ENCODE results near the gene DLEU7. TPM values are rescaled to one million over a fixed set of nuclear protein-coding genes. Genes with fewer than 3 reads are reported as not detected.

DLEU7 gene
- total and polyA plus RNA-seq, 2 donors (not counting 1 experiment from before 2014, with no cell fraction given), result 0.07 to 0.25 TPM

GRCh38 chr13:50883728-50884127, 40.2 kb upstream of the DLEU7 start:
- no peaks in the 10 kb centered on the region for H3K36me3 ChIP-seq (replicated peaks in 1 of 2; ENCODE audit: control extremely low read depth in 1 of 2, control insufficient read depth in 1 of 2, extremely low read depth in 1 of 2, insufficient read depth in 2 of 2, low read length in 1 of 2)
- H3K4me2 ChIP-seq (replicated peaks; ENCODE audit: low read depth, low read length, poor library complexity, severe bottlenecking), result no peak overlapping the region
- H3K9me3 ChIP-seq (ENCODE audit: control extremely low read depth in 1 of 3, control insufficient read depth in 2 of 3, insufficient read depth in 1 of 3, low read length in 2 of 3), result no peaks in the 10 kb centered on the region
- H3K4me3 ChIP-seq (ENCODE audit: control extremely low read depth in 1 of 5, extremely low read depth in 1 of 5, insufficient read depth in 1 of 5, low read depth in 2 of 5, low read length in 4 of 5), result no peak overlapping the region
- 86% methylated on average over 1 of the region's 1 CpG for WGBS (ENCODE audit: insufficient coverage)
- DNase-seq, result no peak
- no peak overlapping the region for H3K9ac ChIP-seq (ENCODE audit: low read length)
- no peaks in the 10 kb centered on the region for H3K79me2 ChIP-seq (ENCODE audit: control insufficient read depth, insufficient read depth, low read length)
- no peaks in the 10 kb centered on the region for H3K9me3 Mint-ChIP-seq (ENCODE audit: insufficient read depth)
- TF ChIP-seq CTCF (IDR thresholded peaks at IDR 0.05) (no peak), EZH2 (IDR thresholded peaks at IDR 0.05; ENCODE audit: borderline replicate concordance, insufficient read depth, low read depth, low read length, poor library complexity, severe bottlenecking) (no peak)
- H3K27me3 ChIP-seq (replicated peaks in 1 of 4; ENCODE audit: control extremely low read depth in 1 of 4, control insufficient read depth in 3 of 4, insufficient read depth in 4 of 4, low read length in 3 of 4), result no peaks in the 10 kb centered on the region
- no peak overlapping the region for H2AFZ ChIP-seq (ENCODE audit: insufficient read depth, low read depth, low read length, poor library complexity, severe bottlenecking)
- H3K4me1 Mint-ChIP-seq, result peaks cover 27% of the 10 kb centered on the region
- H3K4me1 ChIP-seq (ENCODE audit: control insufficient read depth in 2 of 2, insufficient read depth in 2 of 2, low read length in 2 of 2), result peaks cover 14 to 15% of the 10 kb centered on the region in 2 donors
- no peak overlapping the region for H3K27ac Mint-ChIP-seq
- CTCF ChIA-PET, result no interaction called here
- ATAC-seq (ENCODE audit: low read depth), result no peak
- intact Hi-C loops (cut with micrococcal nuclease), result no loop called here
- no peaks in the 10 kb centered on the region for H3K27me3 Mint-ChIP-seq
- H4K20me1 ChIP-seq (ENCODE audit: control insufficient read depth, insufficient read depth, low read length, poor library complexity, severe bottlenecking), result no peaks in the 10 kb centered on the region
- H3K4me3 Mint-ChIP-seq, result no peak overlapping the region
- H3K27ac ChIP-seq (ENCODE audit: low read length in 2 of 2), result no peak overlapping the region
- POLR2A ChIA-PET, result no interaction called here

GRCh38 chr13:50882816-50883435, 39.4 kb upstream of the DLEU7 start:
- ATAC-seq (ENCODE audit: low read depth) (no peak), DNase-seq (no peak)
- H3K36me3 ChIP-seq (replicated peaks in 1 of 2; ENCODE audit: control extremely low read depth in 1 of 2, control insufficient read depth in 1 of 2, extremely low read depth in 1 of 2, insufficient read depth in 2 of 2, low read length in 1 of 2), result no peaks in the 10 kb centered on the region
- no peaks in the 10 kb centered on the region for H3K9me3 ChIP-seq (ENCODE audit: control extremely low read depth in 1 of 3, control insufficient read depth in 2 of 3, insufficient read depth in 1 of 3, low read length in 2 of 3)
- peaks cover 24% of the 10 kb centered on the region for H3K4me1 Mint-ChIP-seq
- no peak overlapping the region for H3K27ac ChIP-seq (ENCODE audit: low read length in 2 of 2)
- H3K27ac Mint-ChIP-seq, result no peak overlapping the region
- H3K4me2 ChIP-seq (replicated peaks; ENCODE audit: low read depth, low read length, poor library complexity, severe bottlenecking), result no peak overlapping the region
- H3K79me2 ChIP-seq (ENCODE audit: control insufficient read depth, insufficient read depth, low read length), result no peaks in the 10 kb centered on the region
- CTCF ChIA-PET, result no interaction called here
- no peak overlapping the region for H2AFZ ChIP-seq (ENCODE audit: insufficient read depth, low read depth, low read length, poor library complexity, severe bottlenecking)
- H3K4me1 ChIP-seq (ENCODE audit: control insufficient read depth in 2 of 2, insufficient read depth in 2 of 2, low read length in 2 of 2), result peaks cover 14 to 15% of the 10 kb centered on the region in 2 donors
- H3K9ac ChIP-seq (ENCODE audit: low read length), result no peak overlapping the region
- POLR2A ChIA-PET, result no interaction called here
- H3K27me3 Mint-ChIP-seq, result no peaks in the 10 kb centered on the region
- no peak overlapping the region for H3K4me3 ChIP-seq (ENCODE audit: control extremely low read depth in 1 of 5, extremely low read depth in 1 of 5, insufficient read depth in 1 of 5, low read depth in 2 of 5, low read length in 4 of 5)
- no peak for TF ChIP-seq EZH2 (IDR thresholded peaks at IDR 0.05; ENCODE audit: borderline replicate concordance, insufficient read depth, low read depth, low read length, poor library complexity, severe bottlenecking)
- TF ChIP-seq CTCF (IDR thresholded peaks at IDR 0.05), result no peak
- H4K20me1 ChIP-seq (ENCODE audit: control insufficient read depth, insufficient read depth, low read length, poor library complexity, severe bottlenecking), result no peaks in the 10 kb centered on the region
- H3K9me3 Mint-ChIP-seq (ENCODE audit: insufficient read depth), result no peaks in the 10 kb centered on the region
- 100% methylated on average over 1 of the region's 5 CpGs for WGBS (ENCODE audit: insufficient coverage)
- H3K4me3 Mint-ChIP-seq, result no peak overlapping the region
- intact Hi-C loops (cut with micrococcal nuclease), result no loop called here
- H3K27me3 ChIP-seq (replicated peaks in 1 of 4; ENCODE audit: control extremely low read depth in 1 of 4, control insufficient read depth in 3 of 4, insufficient read depth in 4 of 4, low read length in 3 of 4), result no peaks in the 10 kb centered on the region
